RWPE2 (cell line): Measurements from ENCODE around the gene RPL18A.

Experiments
- ATAC-seq: fragments of 200-7000 bp; cut with Tn5 transposase; 3 replicates; pipeline ENCODE4 v1.9.1; 2021; ENCODE audit warnings: low read depth
- DNase-seq: peaks from one replicate; pipeline ENCODE4 v3.0.0-alpha.2; 2020; ENCODE audit warnings: low spot score
- H3K27ac ChIP-seq: fragments of 450-650 bp; 2 replicates; pipeline ENCODE4 v1.5.1; 2017; ENCODE audit warnings: mild to moderate bottlenecking; ENCODE audit not compliant: poor library complexity, severe bottlenecking
- H3K27me3 ChIP-seq: fragments of 250-450 bp; sonication (Bioruptor Pico); 2 replicates; pipeline ENCODE4 v1.5.1; 2021; ENCODE audit warnings: mild to moderate bottlenecking, moderate library complexity; ENCODE audit not compliant: insufficient read depth, poor library complexity, severe bottlenecking
- H3K36me3 ChIP-seq: fragments of 250-450 bp; sonication (Bioruptor Pico); 2 replicates; pipeline ENCODE4 v1.5.1; 2020; ENCODE audit warnings: low read depth, mild to moderate bottlenecking, moderate library complexity
- H3K4me1 ChIP-seq: fragments of 250-450 bp; sonication (Bioruptor Pico); 2 replicates; pipeline ENCODE4 v1.5.1; 2021; ENCODE audit warnings: mild to moderate bottlenecking, moderate library complexity; ENCODE audit not compliant: insufficient read depth, poor library complexity, severe bottlenecking
- H3K4me3 ChIP-seq: fragments of 250-450 bp; sonication (Bioruptor Pico); 2 replicates; pipeline ENCODE4 v1.5.1; 2021; ENCODE audit warnings: mild to moderate bottlenecking, moderate library complexity; ENCODE audit not compliant: severe bottlenecking
- H3K9me3 ChIP-seq: fragments of 250-450 bp; sonication (Bioruptor Pico); 2 replicates; pipeline ENCODE4 v1.5.1; 2021; ENCODE audit warnings: mild to moderate bottlenecking, moderate library complexity; ENCODE audit not compliant: severe bottlenecking
- TF ChIP-seq, protein P1 (sequence below): fragments of 450-650 bp; IDR thresholded peaks from one replicate; pipeline ENCODE4 v1.5.1; 2017; ENCODE audit warnings: mild to moderate bottlenecking, moderate library complexity; ENCODE audit not compliant: poor library complexity, severe bottlenecking

RPL18A gene

DNA sequence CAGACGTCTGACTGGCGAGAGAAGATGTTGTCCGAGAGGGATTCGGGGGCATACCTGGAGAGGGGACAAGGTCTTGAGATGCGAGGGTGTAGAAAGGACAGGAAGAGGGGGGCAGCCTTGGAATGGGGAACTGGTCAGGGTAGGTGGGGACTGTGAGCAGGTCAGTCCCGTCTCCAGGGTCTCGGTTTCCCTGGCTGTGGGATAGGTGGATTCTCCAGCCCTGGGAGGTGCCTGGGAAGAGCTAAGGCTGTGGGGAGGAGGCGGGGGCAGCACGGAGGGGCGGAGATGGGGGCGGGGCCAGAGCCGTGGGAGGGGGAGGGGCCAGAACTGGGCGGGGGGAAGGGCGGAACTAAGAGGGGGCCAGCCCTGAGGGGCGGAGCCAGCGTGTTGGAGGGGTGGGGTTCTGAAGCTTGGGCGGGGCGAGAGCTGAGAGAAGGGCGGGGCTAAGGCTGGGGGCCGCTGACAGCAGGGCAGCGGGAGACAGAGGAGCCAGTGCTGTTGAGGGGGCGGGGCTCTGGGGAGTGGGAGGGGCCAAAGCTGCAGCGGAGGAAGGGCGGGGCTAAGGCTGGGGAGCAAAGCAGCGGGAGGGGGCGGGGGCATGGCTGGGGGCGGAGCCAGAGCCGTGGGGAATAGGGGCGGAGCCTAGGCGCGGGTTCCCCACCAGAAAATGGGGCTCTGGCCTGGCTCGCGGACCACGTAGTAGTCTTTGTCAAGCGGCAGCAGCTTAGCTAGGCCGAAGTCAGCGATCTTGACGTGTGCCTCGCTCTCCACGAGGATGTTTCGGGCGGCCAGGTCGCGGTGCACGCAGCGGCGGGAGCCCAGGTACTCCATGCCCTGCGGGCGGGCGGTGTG is 28.9 kb upstream of the RPL18A start:
- peak; percentile 90 for ATAC-seq
- H3K27me3 ChIP-seq: no peaks in the 10 kb centered on the region
- H3K27ac ChIP-seq: peak overlapping the region; percentile 57
- H3K9me3 ChIP-seq: no peaks in the 10 kb centered on the region
- H3K4me1 ChIP-seq: no peaks in the 10 kb centered on the region
- peak overlapping the region; percentile 57 for H3K4me3 ChIP-seq
- TF ChIP-seq, protein P1, sequence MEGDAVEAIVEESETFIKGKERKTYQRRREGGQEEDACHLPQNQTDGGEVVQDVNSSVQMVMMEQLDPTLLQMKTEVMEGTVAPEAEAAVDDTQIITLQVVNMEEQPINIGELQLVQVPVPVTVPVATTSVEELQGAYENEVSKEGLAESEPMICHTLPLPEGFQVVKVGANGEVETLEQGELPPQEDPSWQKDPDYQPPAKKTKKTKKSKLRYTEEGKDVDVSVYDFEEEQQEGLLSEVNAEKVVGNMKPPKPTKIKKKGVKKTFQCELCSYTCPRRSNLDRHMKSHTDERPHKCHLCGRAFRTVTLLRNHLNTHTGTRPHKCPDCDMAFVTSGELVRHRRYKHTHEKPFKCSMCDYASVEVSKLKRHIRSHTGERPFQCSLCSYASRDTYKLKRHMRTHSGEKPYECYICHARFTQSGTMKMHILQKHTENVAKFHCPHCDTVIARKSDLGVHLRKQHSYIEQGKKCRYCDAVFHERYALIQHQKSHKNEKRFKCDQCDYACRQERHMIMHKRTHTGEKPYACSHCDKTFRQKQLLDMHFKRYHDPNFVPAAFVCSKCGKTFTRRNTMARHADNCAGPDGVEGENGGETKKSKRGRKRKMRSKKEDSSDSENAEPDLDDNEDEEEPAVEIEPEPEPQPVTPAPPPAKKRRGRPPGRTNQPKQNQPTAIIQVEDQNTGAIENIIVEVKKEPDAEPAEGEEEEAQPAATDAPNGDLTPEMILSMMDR: no peak
- H3K36me3 ChIP-seq: no peaks in the 10 kb centered on the region
- DNase-seq: peak; percentile 95

GRCh38 chr19:17831419-17831888 is 28.3 kb upstream of the RPL18A start:
- DNase-seq (no peak), ATAC-seq (no peak)
- no peaks in the 10 kb centered on the region for H3K9me3 ChIP-seq
- no peaks in the 10 kb centered on the region for H3K4me1 ChIP-seq
- H3K27ac ChIP-seq: no peak overlapping the region
- no peaks in the 10 kb centered on the region for H3K27me3 ChIP-seq
- TF ChIP-seq, protein P1: no peak
- H3K4me3 ChIP-seq: peak overlapping the region; percentile 57
- no peaks in the 10 kb centered on the region for H3K36me3 ChIP-seq

- DNase-seq (no peak), ATAC-seq (no peak)
- no peak overlapping the region for H3K27ac ChIP-seq
- no peaks in the 10 kb centered on the region for H3K4me1 ChIP-seq
- no peaks in the 10 kb centered on the region for H3K9me3 ChIP-seq
- TF ChIP-seq, protein P1: no peak
- H3K27me3 ChIP-seq: no peaks in the 10 kb centered on the region
- H3K4me3 ChIP-seq: no peak overlapping the region
- no peaks in the 10 kb centered on the region for H3K36me3 ChIP-seq
Measured at GRCh38 chr19:17832443-17833208, 27.1 kb upstream of the RPL18A start.

DNA sequence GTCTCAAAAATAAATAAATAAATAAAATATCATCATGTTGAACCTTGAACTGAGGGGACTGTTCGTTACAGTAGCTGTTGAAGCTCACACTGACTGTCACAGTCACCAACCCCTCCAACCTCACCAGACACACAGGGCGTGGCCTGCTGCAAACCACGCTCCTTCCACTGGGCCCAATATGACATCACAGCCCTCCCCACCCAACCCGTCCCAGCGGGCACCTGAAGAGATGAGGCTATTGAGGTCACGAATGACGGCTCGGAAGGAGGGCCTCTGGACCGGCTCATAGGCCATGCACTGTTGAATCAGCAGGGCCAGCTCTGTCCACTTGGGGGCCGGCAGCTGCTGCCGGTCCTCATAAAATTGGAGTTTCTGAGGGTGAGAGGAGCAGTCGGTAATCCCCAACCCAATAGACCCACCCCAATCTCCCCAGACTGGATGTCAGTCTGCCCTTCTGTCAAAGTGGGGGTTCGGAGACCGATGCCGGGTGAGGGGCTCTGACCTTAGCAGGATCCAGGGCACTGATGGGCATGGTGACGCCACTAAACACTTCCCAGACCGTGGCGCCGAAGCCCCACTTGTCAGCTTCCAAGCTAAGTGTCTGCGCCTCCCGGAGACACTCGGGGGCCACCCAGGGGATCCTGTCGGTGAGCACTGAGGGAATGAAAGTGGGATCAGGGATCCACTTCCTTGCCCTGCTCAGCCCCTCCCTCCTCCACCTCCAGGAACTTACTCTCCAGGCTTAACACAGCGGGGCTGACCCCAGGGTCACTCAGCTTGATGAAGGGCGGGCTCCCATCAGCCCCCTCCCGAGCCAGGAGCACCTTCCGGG is 25.1 kb upstream of the RPL18A start:
- no peaks in the 10 kb centered on the region for H3K36me3 ChIP-seq
- TF ChIP-seq, protein P1: no peak
- ATAC-seq (no peak), DNase-seq (no peak)
- H3K27ac ChIP-seq: no peak overlapping the region
- no peaks in the 10 kb centered on the region for H3K4me1 ChIP-seq
- H3K4me3 ChIP-seq: no peak overlapping the region
- H3K27me3 ChIP-seq: no peaks in the 10 kb centered on the region
- no peaks in the 10 kb centered on the region for H3K9me3 ChIP-seq
